Hematopoietic multipotent progenitor cell treated with erythropoietin and hydrocortisone succinate and interleukin-3 and kit ligand, for 8 days (in vitro differentiated cells): ENCODE measurements around the gene GMEB1.
"Not testable (repeated sequence)": the region's sequence is repeated elsewhere in the genome, so short reads cannot be mapped to it uniquely, and the experiment has no call there.

Experiments used
- DNase-seq: peaks from one replicate; pipeline ENCODE4 v3.0.0-alpha.2; 2015

The GMEB1 gene

DNA sequence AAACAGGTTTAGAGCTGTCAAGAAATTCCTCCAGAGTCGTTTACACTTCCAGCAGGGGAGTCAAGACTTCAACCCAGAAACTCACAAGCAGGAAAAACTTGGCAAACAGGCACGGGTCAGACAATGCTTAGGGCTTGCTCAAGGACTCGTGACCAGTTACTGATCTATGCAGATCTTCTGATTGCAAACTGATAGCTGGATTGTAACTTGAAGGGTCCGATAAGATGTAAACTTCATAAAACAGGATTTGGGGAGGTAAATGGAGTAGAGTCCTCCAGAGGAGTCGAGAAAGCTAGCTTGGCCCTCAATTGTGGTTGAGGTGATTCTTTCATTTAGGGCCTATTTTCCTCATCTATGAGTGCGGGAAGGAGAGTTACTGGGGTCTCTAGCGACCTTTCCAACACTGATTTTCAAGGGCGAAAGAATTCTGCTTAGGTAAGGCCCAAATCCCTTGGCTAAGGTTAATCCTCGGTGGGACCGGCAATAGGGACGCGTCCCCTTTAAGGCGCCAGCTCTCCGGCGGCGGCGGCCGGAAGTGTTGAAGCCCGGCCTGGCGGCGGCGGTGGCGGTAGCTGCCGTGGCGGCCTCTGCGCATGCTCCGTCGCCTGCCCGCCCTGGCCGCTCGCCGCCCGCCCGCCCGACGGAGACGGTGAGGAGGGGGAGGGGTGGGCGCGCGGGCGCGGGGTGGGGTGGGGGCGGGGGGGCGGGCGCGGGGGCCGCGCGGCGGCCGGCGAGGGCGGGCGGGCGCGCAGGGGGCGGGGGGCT lies at the start of gene GMEB1:
Gene GMEB1 (plus strand): TSS at position 594 of the 765 bp plus-strand sequence. CDS start 14,829 bp downstream, outside the sequence.
- DNase-seq = peak; percentile 90

DNA sequence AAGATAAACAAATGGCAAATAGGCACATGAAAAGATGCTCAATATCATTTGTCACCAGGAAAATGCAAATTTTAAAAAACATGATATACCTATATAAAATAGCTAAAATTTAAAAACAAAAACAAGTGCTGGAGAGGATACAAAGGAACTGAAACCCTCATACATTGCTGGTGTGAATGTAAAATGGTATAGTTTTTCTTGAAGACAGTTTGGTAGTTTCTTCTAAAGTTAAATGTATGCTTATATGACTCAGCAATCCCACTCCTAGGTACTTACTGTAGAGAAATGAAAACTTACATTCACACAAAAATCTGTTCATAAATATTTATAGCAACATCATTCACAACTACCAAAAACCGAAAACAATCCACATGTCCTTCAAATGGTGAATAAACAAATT lies 36.9 kb upstream of the GMEB1 start:
- no peak for DNase-seq

GRCh38 chr1:28632560-28632959 lies 36.0 kb upstream of the GMEB1 start:
- DNase-seq = no peak

GRCh38 chr1:28640766-28641165 lies 27.8 kb upstream of the GMEB1 start:
- peak; percentile 61 for DNase-seq

GRCh38 chr1:28642056-28642846 lies 26.3 kb upstream of the GMEB1 start:
- no peak for DNase-seq

DNA sequence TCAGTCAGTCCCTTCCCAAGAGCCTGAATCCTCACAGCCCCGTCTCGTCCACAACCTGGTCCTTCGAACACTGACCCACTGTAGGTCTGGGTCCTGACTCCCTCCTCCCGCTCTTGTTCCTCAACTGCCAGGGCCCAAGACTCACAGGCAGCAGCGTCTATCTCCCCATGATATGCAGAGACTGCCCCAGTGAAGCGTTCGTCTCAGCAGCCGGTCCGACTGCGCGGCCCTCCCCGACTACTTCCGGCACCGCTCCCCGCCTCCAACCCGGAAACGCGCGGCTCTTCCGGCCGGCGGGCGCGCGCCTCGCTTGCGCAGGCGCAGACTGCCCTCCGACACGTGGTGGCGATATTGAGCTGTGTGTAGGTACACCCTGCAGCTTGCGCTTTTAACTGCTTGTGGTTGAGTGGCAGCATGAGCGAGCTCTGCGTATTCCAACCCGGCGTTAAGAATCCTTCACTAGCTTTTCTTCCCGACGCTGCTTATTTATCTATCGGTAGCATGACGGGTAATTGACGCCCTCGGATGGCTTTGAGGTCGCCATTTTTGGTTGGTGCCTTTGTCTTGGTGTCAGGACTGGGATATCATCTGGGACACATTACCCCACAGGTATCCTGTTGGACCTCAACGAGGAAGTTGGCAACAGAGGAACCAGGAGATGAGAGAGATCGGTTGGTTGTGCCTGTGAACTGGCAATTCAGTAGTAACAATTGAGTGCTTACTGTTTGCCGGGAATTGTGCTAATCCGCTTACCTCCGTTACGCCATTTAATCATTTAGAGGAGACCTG lies 25.5 kb upstream of the GMEB1 start, which contains the start of gene TAF12:
Gene TAF12 (minus strand): TSS at position 221 of the 789 bp plus-strand sequence. CDS start 20,986 bp downstream, outside the sequence.
- DNase-seq = peak; percentile 96

- DNase-seq = peak; percentile 9
Measured at GRCh38 chr1:28644494-28644893, 24.1 kb upstream of the GMEB1 start.

DNA sequence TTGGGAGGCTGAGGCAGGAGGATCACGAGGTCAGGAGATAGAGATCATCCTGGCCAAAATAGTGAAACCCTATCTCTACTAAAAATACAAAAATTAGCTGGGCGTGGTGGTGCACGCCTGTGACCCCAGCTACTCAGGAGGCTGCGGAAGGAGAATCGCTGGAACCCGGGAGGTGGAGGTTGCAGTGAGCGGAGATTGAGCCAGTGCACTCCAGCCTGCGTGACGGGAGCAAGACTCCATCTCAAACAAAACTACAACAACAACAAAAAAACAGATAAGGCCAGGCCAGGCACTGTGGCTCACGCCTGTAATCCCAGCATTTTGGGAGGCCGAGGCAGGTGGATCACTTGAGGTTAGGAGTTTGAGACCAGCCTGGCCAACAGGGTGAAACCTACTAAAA lies 23.2 kb upstream of the GMEB1 start:
- DNase-seq = not testable (repeated sequence)

DNA sequence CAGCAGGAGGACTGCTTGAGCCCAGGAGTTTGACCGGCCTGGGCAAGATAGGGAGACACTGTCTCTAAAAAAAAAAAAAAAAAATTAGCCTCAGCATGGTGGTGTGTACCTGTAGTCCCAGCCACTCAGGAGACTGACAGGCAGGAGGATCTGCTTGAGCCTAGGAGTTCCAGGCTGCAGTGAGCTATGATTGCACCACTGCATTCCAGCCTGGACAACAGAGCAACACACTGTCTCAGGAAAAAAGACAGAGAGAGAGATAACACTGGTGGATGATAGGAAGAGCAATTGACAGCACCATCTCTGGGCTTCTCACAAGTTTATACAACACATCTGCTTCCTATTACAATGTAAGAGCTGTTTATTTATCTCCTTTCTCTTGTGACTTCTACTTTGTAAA lies 22.5 kb upstream of the GMEB1 start:
- DNase-seq = no peak

DNA sequence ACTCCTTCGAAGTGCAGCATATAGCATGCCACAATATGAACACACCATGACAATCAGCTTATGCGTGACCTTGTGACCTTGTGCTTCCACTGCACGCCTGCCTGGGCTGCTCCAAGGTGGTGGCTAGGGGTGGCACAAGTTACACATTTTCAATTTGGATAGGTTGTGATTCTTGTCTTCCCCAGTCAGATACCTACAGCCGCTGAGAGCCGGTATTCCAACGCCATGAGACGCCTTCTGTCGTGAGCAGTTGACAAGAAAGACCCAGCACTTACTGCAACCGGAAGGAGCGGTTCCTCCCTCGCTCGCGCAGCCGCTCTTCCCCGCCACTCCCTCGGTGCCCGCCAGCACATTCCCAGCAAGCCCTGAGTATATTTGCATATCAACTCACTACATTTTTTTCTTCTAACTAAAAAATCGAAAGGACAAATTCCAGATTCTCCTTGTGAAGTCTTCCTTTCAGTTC lies 20.5 kb upstream of the GMEB1 start:
- peak; percentile 96 for DNase-seq

- DNase-seq = peak; percentile 98
Measured at GRCh38 chr1:28648474-28649198, 19.9 kb upstream of the GMEB1 start, which contains the start of gene RNU11. Gene RNU11, plus strand, starts transcription at chr1:28648600.

DNA sequence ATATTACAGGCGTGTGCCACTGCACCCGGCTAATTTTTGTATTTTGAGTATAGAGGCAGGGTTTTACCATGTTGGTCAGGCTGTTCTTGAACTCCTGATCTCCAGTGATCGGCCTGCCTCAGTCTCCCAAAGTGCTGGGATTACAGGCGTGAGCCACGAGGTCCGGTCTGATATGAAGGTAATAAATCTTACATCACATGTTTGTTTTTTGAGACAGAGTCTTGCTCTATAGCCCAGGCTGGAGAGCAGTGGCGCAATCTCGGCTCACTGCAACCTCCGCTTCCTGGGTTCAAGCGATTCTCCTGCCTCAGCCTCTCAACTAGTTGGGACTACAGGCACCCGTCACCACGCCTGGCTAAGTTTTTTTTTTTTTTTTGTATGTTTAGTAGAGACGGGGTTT lies 15.5 kb upstream of the GMEB1 start:
- DNase-seq = not testable (repeated sequence)

- peak; percentile 22 for DNase-seq
Measured at GRCh38 chr1:28653870-28654269, 14.7 kb upstream of the GMEB1 start.

DNA sequence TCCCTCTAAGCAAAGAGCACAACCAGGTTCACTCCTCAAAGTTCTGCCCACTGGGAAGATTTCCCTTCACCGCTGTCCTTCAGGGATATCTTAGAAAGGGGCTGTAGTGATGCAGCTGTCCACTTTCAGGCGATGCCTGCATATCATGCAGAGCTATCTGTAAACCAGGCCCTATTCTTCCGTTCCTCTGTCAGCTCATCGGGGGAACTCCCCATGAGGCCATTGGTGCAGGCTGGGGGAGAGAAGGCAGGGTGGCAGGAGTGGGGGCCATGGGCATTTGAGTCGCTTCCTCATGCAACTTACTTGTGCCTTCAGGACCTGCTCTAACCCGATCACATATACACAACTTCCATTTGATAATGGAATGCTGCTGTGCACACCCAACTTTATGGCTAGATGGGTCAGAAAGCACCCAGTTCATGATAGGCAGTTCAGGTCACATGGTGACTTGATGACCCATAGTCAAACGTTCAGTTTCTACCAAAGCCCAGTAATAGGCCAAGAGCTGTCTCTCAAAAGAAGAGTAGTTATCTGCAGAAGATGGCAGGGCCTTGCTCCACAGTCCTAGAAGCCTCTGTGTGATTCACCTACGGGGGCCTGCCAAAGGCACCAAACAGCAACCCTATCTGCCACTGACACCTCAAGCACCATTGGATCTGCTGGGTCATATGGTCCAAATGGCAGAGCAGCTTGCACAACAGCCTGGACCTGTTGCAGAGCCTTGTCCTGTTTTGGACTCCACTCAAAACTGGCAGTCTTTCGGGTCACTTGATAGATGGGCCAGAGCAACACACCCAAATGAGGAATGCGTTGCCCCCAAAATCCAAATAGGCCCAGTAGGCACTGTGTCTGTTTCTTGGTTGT lies 12.9 kb upstream of the GMEB1 start:
- DNase-seq = not testable (repeated sequence)

DNA sequence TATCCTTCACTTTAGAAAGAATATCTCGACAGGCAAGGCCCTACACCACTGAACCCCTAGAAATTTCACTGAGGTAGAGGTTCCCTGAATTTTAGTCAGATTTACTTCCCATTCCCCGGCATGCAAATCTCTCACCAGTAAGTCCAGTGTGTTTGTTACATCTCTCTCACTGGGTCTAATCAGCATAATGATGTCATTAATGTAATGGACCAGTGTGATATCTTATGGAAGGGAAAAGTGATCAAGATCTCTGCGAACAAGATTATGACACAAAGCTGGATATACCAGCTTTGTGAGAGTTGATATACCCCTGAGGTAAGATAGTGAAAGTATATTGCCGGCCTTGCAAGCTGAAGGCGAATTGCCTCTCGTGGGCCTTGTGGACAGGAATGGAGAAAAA lies 12.2 kb upstream of the GMEB1 start:
- no peak for DNase-seq

DNA sequence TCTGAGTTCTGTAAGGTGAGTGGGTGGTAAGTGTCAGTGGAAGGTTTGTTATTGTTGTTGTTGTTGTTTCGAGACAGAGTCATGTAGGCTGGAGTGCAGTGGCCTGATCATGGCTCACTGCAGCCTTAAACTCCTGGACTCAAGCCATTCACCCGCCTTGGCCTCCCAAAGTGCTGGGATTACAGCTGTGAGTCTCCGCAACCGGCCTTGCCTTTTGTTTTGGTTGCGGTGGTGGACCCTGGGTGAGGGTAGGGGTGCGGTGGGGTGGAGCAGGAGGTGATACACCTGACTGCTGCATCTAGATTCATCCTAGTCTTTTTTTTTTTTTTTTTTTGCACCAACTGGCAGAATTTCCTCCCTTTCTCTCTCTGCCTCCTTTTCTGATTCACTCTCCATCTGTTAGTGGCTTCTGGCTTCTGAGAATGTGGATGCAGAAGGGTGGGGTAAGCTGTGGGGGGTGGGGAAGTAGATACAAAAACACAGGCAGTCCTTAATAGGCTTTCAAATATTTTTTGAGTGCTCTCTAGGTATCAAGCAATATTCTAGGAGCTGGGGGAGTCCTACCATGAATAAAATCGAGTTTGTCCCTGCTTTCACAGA lies 4.6 kb upstream of the GMEB1 start:
- no peak for DNase-seq

DNA sequence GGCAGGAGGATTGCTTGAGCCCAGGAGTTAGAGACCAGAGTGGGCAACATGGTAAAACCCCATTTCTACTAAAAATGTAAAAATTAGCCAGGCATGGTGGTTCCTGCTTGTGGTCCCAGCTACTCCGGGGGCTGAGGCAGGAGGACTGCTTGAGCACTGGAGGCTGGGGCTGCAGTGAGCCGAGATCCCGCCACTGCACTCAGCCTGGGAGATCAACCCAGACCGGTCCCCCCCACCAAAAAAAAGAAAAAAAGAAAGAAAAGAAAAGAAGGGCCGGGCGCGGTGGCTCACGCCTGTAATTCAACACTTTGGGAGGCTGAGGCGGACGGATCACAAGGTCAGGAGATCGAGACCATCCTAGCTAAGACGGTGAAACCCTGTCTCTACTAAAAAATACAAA lies 1.8 kb upstream of the GMEB1 start:
- no peak for DNase-seq

- DNase-seq = peak; percentile 34
Measured at GRCh38 chr1:28668956-28669723, 556 bp downstream of the GMEB1 start.

- DNase-seq = no peak
Measured at GRCh38 chr1:28671254-28671780, 2.7 kb downstream of the GMEB1 start.

DNA sequence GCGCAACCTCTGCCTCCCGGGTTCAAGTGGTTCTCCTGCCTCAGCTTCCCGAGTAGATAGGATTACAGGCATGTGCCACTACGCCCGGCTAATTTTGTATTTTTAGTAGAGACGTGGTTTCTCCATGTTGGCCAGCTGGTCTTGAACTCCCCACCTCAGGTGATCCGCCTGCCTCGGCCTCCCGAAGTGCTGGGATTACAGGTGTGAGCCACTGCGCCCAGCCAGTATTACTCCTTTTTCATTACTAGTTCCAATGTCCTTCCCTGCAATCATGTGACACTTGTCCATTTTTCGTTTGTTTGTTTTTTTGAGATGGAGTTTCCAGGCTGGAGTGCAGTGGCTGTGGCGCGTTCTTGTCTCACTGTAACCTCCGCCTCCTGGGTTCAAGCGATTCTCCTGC lies 4.4 kb downstream of the GMEB1 start:
- not testable (repeated sequence) for DNase-seq
